Naive thymus-derived CD4-positive, alpha-beta T cell (primary cell): ENCODE measurements around the gene IL19. TPM values are rescaled to one million over a fixed set of nuclear protein-coding genes. Genes with fewer than 3 reads are reported as not detected.
A peak's percentile ranks its signal among the peaks of the same experiment; 100 is the strongest.

Source experiments
- ATAC-seq: fragments of 150-1000 bp; cut with Tn5 transposase; 2 replicates; pipeline ENCODE4 v1.10.0; 2021; ENCODE audit warnings: mild to moderate bottlenecking, moderate library complexity
- CTCF ChIA-PET: fragments of 350-600 bp; sonication (Branson Sonifier 250); formaldehyde crosslinking; loops from one replicate; lab custom pipeline; 2021; ENCODE audit warnings: antibody characterized with exemption; lab: Charles Lee
- POLR2A ChIA-PET: fragments of 350-600 bp; sonication (Branson Sonifier 250); formaldehyde crosslinking; loops from one replicate; lab custom pipeline; 2021; ENCODE audit warnings: antibody characterized with exemption, inconsistent platforms; lab: Charles Lee
- DNase-seq, 9 donors: peaks; one replicate each; pipeline versions ENCODE4 v3.0.0 to v3.0.0-alpha.2; 2020 to 2022; ENCODE audit warnings: mixed read lengths in 1 of 9
- H3K27ac ChIP-seq: one replicate; pipeline ENCODE4 v1.7.0; 2013; ENCODE audit warnings: mild to moderate bottlenecking, low read depth, low read length, moderate library complexity
- H3K27me3 ChIP-seq, 2 donors: one replicate each; pipeline ENCODE4 v1.7.0; 2013; ENCODE audit warnings: low read length in 2 of 2, mild to moderate bottlenecking in 2 of 2, moderate library complexity in 2 of 2; ENCODE audit not compliant: control insufficient read depth in 2 of 2, insufficient read depth in 2 of 2
- H3K36me3 ChIP-seq, 3 experiments: 1 replicate in 2 of 3; 2 replicates in 1 of 3; pipeline ENCODE4 v1.7.0; 2013; ENCODE audit warnings: low read length in 3 of 3, mild to moderate bottlenecking in 3 of 3, moderate library complexity in 1 of 3; ENCODE audit not compliant: insufficient read depth in 3 of 3, control insufficient read depth in 2 of 3
- H3K4me1 ChIP-seq, 2 donors: one replicate each; pipeline ENCODE4 v1.7.0; 2013; ENCODE audit warnings: low read length in 2 of 2, mild to moderate bottlenecking in 2 of 2, moderate library complexity in 1 of 2; ENCODE audit not compliant: control insufficient read depth in 2 of 2, insufficient read depth in 2 of 2
- H3K4me3 ChIP-seq: 2 replicates; pipeline ENCODE4 v1.7.0; 2013; ENCODE audit warnings: mild to moderate bottlenecking, low read length
- H3K9me3 ChIP-seq, 3 experiments: 1 replicate in 2 of 3; 2 replicates in 1 of 3; pipeline ENCODE4 v1.7.0; 2013; ENCODE audit warnings: low read length in 3 of 3; ENCODE audit not compliant: control insufficient read depth in 2 of 3
- H3K27ac Mint-ChIP-seq, 9 donors: one replicate each; pipeline ENCODE4 v1.8.0; 2020 to 2022; ENCODE audit warnings: mixed read lengths in 9 of 9, mild to moderate bottlenecking in 8 of 9, moderate library complexity in 5 of 9, inconsistent platforms in 2 of 9
- H3K27me3 Mint-ChIP-seq, 5 donors: one replicate each; pipeline ENCODE4 v1.8.0; 2021 to 2022; ENCODE audit warnings: mixed read lengths in 5 of 5, mild to moderate bottlenecking in 1 of 5
- H3K36me3 Mint-ChIP-seq, 5 donors: one replicate each; pipeline ENCODE4 v1.8.0; 2020 to 2022; ENCODE audit warnings: mixed read lengths in 5 of 5, mild to moderate bottlenecking in 3 of 5, inconsistent platforms in 1 of 5
- H3K4me1 Mint-ChIP-seq, 7 donors: one replicate each; pipeline ENCODE4 v1.8.0; 2020 to 2022; ENCODE audit warnings: mixed read lengths in 7 of 7, mild to moderate bottlenecking in 3 of 7, inconsistent platforms in 1 of 7
- H3K4me3 Mint-ChIP-seq, 10 donors: one replicate each; pipeline ENCODE4 v1.8.0; 2020 to 2022; ENCODE audit warnings: mild to moderate bottlenecking in 10 of 10, mixed read lengths in 10 of 10, moderate library complexity in 6 of 10, inconsistent platforms in 2 of 10
- H3K9me3 Mint-ChIP-seq, 11 donors: one replicate each; pipeline ENCODE4 v1.8.0; 2020 to 2022; ENCODE audit warnings: mixed read lengths in 11 of 11, mild to moderate bottlenecking in 4 of 11, inconsistent platforms in 1 of 11, moderate library complexity in 1 of 11
- intact Hi-C, 2 donors: fragments of 100-400 bp; cut with micrococcal nuclease; formaldehyde crosslinking; loops; one replicate each; pipeline ENCODE4 v1.15.1; 2023
- polyA plus RNA-seq, 2 donors: library from polyadenylated mRNA; unstranded; fragments of 300-500 nt; fragmentation: Illumina TruSeq; gene quantifications; one replicate each; pipeline ENCODE4 v1.2.3, GENCODE V29; 2021
- total RNA-seq, 6 experiments: library from RNA in 5 of 6; stranded (reverse) in 5 of 6; gene quantifications; 1 replicate in 5 of 6; 2 replicates in 1 of 6; pipeline ENCODE4 v1.2.3 and lab custom pipeline; 2021 to 2026

The IL19 gene
- total and polyA plus RNA-seq, 7 experiments from 2014 or later, result not detected

DNA sequence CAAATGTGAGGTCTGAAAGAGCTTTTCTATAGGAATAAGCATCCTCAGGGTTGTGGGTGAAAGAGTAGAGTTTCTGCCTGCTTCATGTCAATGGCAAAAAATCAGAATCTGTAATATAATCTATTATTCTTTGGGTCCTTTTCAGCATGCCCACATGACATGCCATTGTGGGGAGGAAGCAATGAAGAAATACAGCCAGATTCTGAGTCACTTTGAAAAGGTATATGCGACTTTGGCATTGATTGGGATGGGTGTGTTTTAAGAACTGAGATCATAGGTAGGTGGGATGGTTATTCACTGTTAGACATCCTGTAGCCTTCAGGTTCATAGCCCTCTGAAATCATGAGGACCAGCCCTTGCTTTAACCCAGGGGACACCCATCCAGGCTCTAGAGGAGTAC lies 96.7 kb downstream of the IL19 start:
- CTCF ChIA-PET, result interaction anchor here (0.6 to 2.2 kb wide), 11 partner anchors 8 to 132 kb away, joined by 3 to 9 read pairs (median 3); no protein-coding TSS in a partner anchor

DNA sequence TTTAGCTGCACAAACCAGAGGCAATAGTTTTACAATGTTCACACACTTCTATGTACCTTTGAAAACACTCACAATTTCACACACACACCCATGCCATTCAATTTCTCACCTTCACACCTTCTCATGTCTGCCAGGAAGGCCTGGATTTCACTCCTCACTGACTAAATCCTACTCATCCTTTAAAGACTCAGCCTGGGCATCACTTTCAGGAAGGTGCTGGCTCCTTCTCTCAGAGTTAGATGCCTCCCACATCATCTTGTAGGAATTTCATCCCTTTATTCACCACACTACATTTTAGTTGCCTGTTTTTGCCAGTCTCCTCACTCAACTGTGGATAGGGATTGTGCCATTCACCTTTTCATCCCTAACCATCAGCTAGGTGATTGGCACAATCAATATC lies 97.1 kb downstream of the IL19 start:
- CTCF ChIA-PET, result interaction anchor here (0.7 to 2.2 kb wide), 8 partner anchors 8 to 141 kb away, joined by 3 to 9 read pairs (median 3); no protein-coding TSS in a partner anchor
- no peak overlapping the region for H3K4me3 Mint-ChIP-seq

More for the DNA sequence above, 96.7 kb downstream of the IL19 start:
- Histone ChIP-seq H3K4me1 (no peaks in the 10 kb centered on the region), H3K9me3 (peaks cover 0 to 3% (median 0%) of the 10 kb centered on the region in 3 experiments), H3K4me3 (no peak overlapping the region), H3K27me3 (peaks cover 0 to 2% of the 10 kb centered on the region in 2 donors), H3K36me3 (no peaks in the 10 kb centered on the region), H3K27ac (no peak overlapping the region)
- POLR2A ChIA-PET, result interaction anchor here (0.8 to 1.9 kb wide), 5 partner anchors 11 to 42 kb away, joined by 3 to 6 read pairs (median 4); no protein-coding TSS in a partner anchor
- H3K27ac Mint-ChIP-seq, result peak overlapping the region in 1 of 9 donors; percentile 46
- ATAC-seq (no peak), DNase-seq (no peak)
- no peak overlapping the region for H3K4me3 Mint-ChIP-seq
- H3K36me3 Mint-ChIP-seq, result peaks cover 0 to 16% (median 7%) of the 10 kb centered on the region in 5 donors
- peaks cover 0 to 45% (median 0%) of the 10 kb centered on the region in 5 donors for H3K27me3 Mint-ChIP-seq
- peaks cover 5 to 15% (median 9%) of the 10 kb centered on the region in 7 donors for H3K4me1 Mint-ChIP-seq
- H3K9me3 Mint-ChIP-seq, result peaks cover 0 to 9% (median 2%) of the 10 kb centered on the region in 11 donors
- intact Hi-C loops, result no loop called here

DNA sequence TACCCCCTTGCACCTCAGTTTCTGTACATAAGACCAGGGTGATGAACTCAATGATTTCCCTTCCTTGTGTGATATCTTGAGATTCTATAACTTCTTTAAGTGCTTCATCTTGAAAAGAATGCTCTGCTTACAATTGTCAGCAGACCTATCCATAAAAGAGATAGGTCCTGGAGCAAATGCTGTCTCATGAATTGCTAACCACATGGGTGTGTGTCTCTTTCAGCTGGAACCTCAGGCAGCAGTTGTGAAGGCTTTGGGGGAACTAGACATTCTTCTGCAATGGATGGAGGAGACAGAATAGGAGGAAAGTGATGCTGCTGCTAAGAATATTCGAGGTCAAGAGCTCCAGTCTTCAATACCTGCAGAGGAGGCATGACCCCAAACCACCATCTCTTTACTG lies 97.7 kb downstream of the IL19 start:
- no peak overlapping the region for H3K27ac Mint-ChIP-seq
- H3K4me1 ChIP-seq, result no peaks in the 10 kb centered on the region
- H3K4me3 Mint-ChIP-seq, result no peak overlapping the region
- DNase-seq (no peak), ATAC-seq (no peak)
- H3K36me3 Mint-ChIP-seq, result peaks cover 0 to 17% (median 9%) of the 10 kb centered on the region in 5 donors
- H3K9me3 Mint-ChIP-seq, result peaks cover 0 to 17% (median 4%) of the 10 kb centered on the region in 11 donors
- no peaks in the 10 kb centered on the region for H3K36me3 ChIP-seq
- ChIA-PET CTCF (interaction anchor here (0.9 to 2.2 kb wide), 5 partner anchors 9 to 142 kb away, joined by 3 to 9 read pairs (median 4); no protein-coding TSS in a partner anchor), POLR2A (interaction anchor here (0.7 to 1.9 kb wide), 7 partner anchors 9 to 112 kb away, joined by 3 to 6 read pairs (median 3); no protein-coding TSS in a partner anchor)
- H3K4me1 Mint-ChIP-seq, result peaks cover 5 to 15% (median 9%) of the 10 kb centered on the region in 7 donors
- H3K27ac ChIP-seq, result no peak overlapping the region
- peaks cover 0 to 37% (median 0%) of the 10 kb centered on the region in 5 donors for H3K27me3 Mint-ChIP-seq
- H3K9me3 ChIP-seq, result peaks cover 0 to 6% (median 0%) of the 10 kb centered on the region in 3 experiments
- no peak overlapping the region for H3K4me3 ChIP-seq
- H3K27me3 ChIP-seq, result peaks cover 0 to 2% of the 10 kb centered on the region in 2 donors
- intact Hi-C loops, result no loop called here

More for the DNA sequence above, 97.1 kb downstream of the IL19 start:
- intact Hi-C loops, result no loop called here
- peaks cover 0 to 17% (median 7%) of the 10 kb centered on the region in 5 donors for H3K36me3 Mint-ChIP-seq
- Histone ChIP-seq H3K27ac (no peak overlapping the region), H3K9me3 (peaks cover 0 to 6% (median 0%) of the 10 kb centered on the region in 3 experiments), H3K36me3 (no peaks in the 10 kb centered on the region), H3K4me3 (no peak overlapping the region), H3K27me3 (peaks cover 0 to 2% of the 10 kb centered on the region in 2 donors), H3K4me1 (no peaks in the 10 kb centered on the region)
- H3K27me3 Mint-ChIP-seq, result peaks cover 0 to 42% (median 0%) of the 10 kb centered on the region in 5 donors
- POLR2A ChIA-PET, result interaction anchor here (0.7 to 1.9 kb wide), 8 partner anchors 8 to 113 kb away, joined by 3 to 6 read pairs (median 4); no protein-coding TSS in a partner anchor
- H3K27ac Mint-ChIP-seq, result peak overlapping the region in 1 of 9 donors; percentile 46
- H3K9me3 Mint-ChIP-seq, result peaks cover 0 to 12% (median 4%) of the 10 kb centered on the region in 11 donors
- DNase-seq, result no peak
- H3K4me1 Mint-ChIP-seq, result peaks cover 5 to 15% (median 9%) of the 10 kb centered on the region in 7 donors
- ATAC-seq, result no peak

- H3K9me3 Mint-ChIP-seq, result peaks cover 0 to 43% (median 8%) of the 10 kb centered on the region in 11 donors
- Histone ChIP-seq H3K9me3 (peaks cover 0 to 6% (median 0%) of the 10 kb centered on the region in 3 experiments), H3K36me3 (no peaks in the 10 kb centered on the region), H3K4me3 (no peak overlapping the region), H3K4me1 (no peaks in the 10 kb centered on the region), H3K27ac (no peak overlapping the region), H3K27me3 (peaks cover 0 to 2% of the 10 kb centered on the region in 2 donors)
- DNase-seq (no peak), ATAC-seq (no peak)
- H3K27me3 Mint-ChIP-seq, result peaks cover 0 to 23% (median 0%) of the 10 kb centered on the region in 5 donors
- H3K4me3 Mint-ChIP-seq, result no peak overlapping the region
- H3K27ac Mint-ChIP-seq, result no peak overlapping the region
- peaks cover 12 to 34% (median 26%) of the 10 kb centered on the region in 5 donors for H3K36me3 Mint-ChIP-seq
- ChIA-PET CTCF (interaction anchor here (1.5 to 2.3 kb wide), 2 partner anchors 8 to 40 kb away, joined by 3 to 13 read pairs; no protein-coding TSS in a partner anchor), POLR2A (interaction anchor here (0.6 to 1.5 kb wide), 6 partner anchors 13 to 49 kb away, joined by 3 to 8 read pairs (median 4); no protein-coding TSS in a partner anchor)
- intact Hi-C loops, result no loop called here
- H3K4me1 Mint-ChIP-seq, result peaks cover 0 to 7% (median 0%) of the 10 kb centered on the region in 7 donors
Measured at GRCh38 chr1:206872139-206872538, 101.6 kb downstream of the IL19 start.

GRCh38 chr1:206873603-206874188 lies 103.1 kb downstream of the IL19 start:
- ChIA-PET CTCF (interaction anchor here (1.1 to 3.6 kb wide), 5 partner anchors 39 to 109 kb away, joined by 3 to 16 read pairs (median 5); no protein-coding TSS in a partner anchor), POLR2A (interaction anchor here (1.2 to 1.5 kb wide), 2 partner anchors 15 to 38 kb away, joined by 3 read pairs; no protein-coding TSS in a partner anchor)
- no peak for DNase-seq

DNA sequence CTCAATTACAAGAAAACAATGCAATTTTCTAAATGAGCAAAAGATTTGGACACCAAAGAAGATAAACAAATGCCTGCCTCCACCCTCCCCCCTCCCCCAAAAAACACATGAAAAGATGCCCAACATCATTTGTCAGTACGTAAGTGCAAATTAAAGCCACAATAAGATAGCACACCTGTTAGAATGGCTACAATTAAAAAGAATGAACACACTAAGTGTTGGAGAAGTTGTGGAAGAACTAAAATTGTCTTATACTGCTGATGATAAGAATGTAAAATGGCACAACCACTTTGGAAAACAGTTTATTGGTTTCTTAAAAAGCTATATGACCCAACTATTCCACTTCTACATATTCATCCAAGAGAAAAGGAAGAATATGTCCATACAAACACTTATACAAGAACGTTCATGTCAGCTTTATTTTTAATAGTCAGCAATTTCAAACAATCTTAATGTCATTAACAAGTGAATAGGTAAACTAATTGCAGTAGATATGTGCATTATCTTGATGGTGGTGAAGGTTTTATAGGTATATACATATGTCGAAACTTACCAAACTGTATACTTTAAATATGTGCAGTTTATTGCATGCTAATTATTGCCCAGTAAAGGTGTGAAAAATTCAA lies 105.3 kb downstream of the IL19 start:
- ATAC-seq (no peak), DNase-seq (no peak)
- H3K36me3 ChIP-seq, result no peaks in the 10 kb centered on the region
- no peak overlapping the region for H3K4me3 ChIP-seq
- intact Hi-C loops, result no loop called here
- peaks cover 17 to 56% (median 30%) of the 10 kb centered on the region in 5 donors for H3K36me3 Mint-ChIP-seq
- H3K4me3 Mint-ChIP-seq, result no peak overlapping the region
- no peaks in the 10 kb centered on the region for H3K27me3 ChIP-seq
- peaks cover 0 to 20% (median 8%) of the 10 kb centered on the region in 3 experiments for H3K9me3 ChIP-seq
- H3K27ac Mint-ChIP-seq, result no peak overlapping the region
- peaks cover 3 to 71% (median 27%) of the 10 kb centered on the region in 11 donors for H3K9me3 Mint-ChIP-seq
- H3K4me1 ChIP-seq, result no peaks in the 10 kb centered on the region
- CTCF ChIA-PET, result interaction anchor here (3.6 kb wide), 1 partner anchor 37 kb away, joined by 16 read pairs; no protein-coding TSS in a partner anchor
- no peak overlapping the region for H3K27ac ChIP-seq
- peaks cover 0 to 2% (median 0%) of the 10 kb centered on the region in 5 donors for H3K27me3 Mint-ChIP-seq
- H3K4me1 Mint-ChIP-seq, result peaks cover 0 to 6% (median 0%) of the 10 kb centered on the region in 7 donors
- POLR2A ChIA-PET, result interaction anchor here (0.8 kb wide), 1 partner anchor 9 kb away, joined by 3 read pairs; no protein-coding TSS in a partner anchor

More at GRCh38 chr1:206873603-206874188, 103.1 kb downstream of the IL19 start:
- intact Hi-C loops, result no loop called here
- Histone ChIP-seq H3K27ac (no peak overlapping the region), H3K4me3 (no peak overlapping the region), H3K27me3 (peaks cover 0 to 2% of the 10 kb centered on the region in 2 donors), H3K36me3 (no peaks in the 10 kb centered on the region), H3K4me1 (no peaks in the 10 kb centered on the region), H3K9me3 (peaks cover 0 to 20% (median 8%) of the 10 kb centered on the region in 3 experiments)
- no peak for ATAC-seq
- Mint-ChIP-seq H3K9me3 (peaks cover 3 to 59% (median 21%) of the 10 kb centered on the region in 11 donors), H3K36me3 (peaks cover 17 to 46% (median 30%) of the 10 kb centered on the region in 5 donors), H3K27ac (no peak overlapping the region), H3K4me1 (peaks cover 0 to 7% (median 0%) of the 10 kb centered on the region in 7 donors), H3K27me3 (peaks cover 0 to 12% (median 0%) of the 10 kb centered on the region in 5 donors), H3K4me3 (no peak overlapping the region)
